PC-9 (cell line): Measurements from ENCODE around the gene CARS2. TPM values are rescaled to one million over a fixed set of nuclear protein-coding genes. Genes with fewer than 3 reads are reported as not detected.

Source experiments
- BruUV-seq: library from RNA; stranded (reverse); fragments of 400-500 nt; replicated peaks from 2 replicates; lab custom pipeline; 2021; lab: Mats Ljungman, UMichigan
- CTCF ChIA-PET: fragments of 300-600 bp; sonication (Branson Sonifier 250); formaldehyde crosslinking; loops from one replicate; lab custom pipeline; 2022; ENCODE audit warnings: antibody characterized with exemption; lab: Charles Lee
- POLR2A ChIA-PET: fragments of 300-600 bp; sonication (Branson Sonifier 250); formaldehyde crosslinking; loops from one replicate; lab custom pipeline; 2022; ENCODE audit warnings: antibody characterized with exemption; ENCODE audit not compliant: unreplicated experiment; lab: Charles Lee
- DNase-seq, 2 experiments: peaks; one replicate each; pipeline versions ENCODE4 v3.0.0 to v3.0.0-alpha.2; 2015 to 2022; ENCODE audit warnings: mixed read lengths in 1 of 2
- H2AFZ ChIP-seq: fragments of 200-600 bp; sonication (generic); 2 replicates; pipeline ENCODE4 v1.8.1; 2017; ENCODE audit warnings: antibody characterized with exemption
- H3F3A ChIP-seq: fragments of 200-600 bp; sonication (generic); 2 replicates; pipeline ENCODE4 v1.8.1; 2017; ENCODE audit warnings: antibody characterized with exemption, mild to moderate bottlenecking, low read depth; ENCODE audit not compliant: insufficient read depth
- H3K27ac ChIP-seq: fragments of 200-600 bp; sonication (generic); 2 replicates; pipeline ENCODE4 v1.6.1; 2016; ENCODE audit warnings: mixed run types
- H3K27me3 ChIP-seq: fragments of 200-600 bp; sonication (generic); 2 replicates; pipeline ENCODE4 v1.6.1; 2016; ENCODE audit warnings: low read depth, mixed run types; ENCODE audit not compliant: insufficient read depth
- H3K36me3 ChIP-seq: fragments of 200-600 bp; sonication (generic); 2 replicates; pipeline ENCODE4 v1.6.1; 2016; ENCODE audit warnings: low read depth, mixed run types
- H3K4me1 ChIP-seq: fragments of 200-600 bp; sonication (generic); replicated peaks from 2 replicates; pipeline ENCODE4 v1.6.1; 2016; ENCODE audit warnings: mixed run types; ENCODE audit not compliant: insufficient read depth
- H3K4me2 ChIP-seq: fragments of 200-600 bp; sonication (generic); 2 replicates; pipeline ENCODE4 v1.6.1; 2017; ENCODE audit warnings: mixed run types
- H3K4me3 ChIP-seq: fragments of 200-600 bp; sonication (generic); 2 replicates; pipeline ENCODE4 v1.6.1; 2016; ENCODE audit warnings: mixed run types
- H3K79me2 ChIP-seq: fragments of 200-600 bp; sonication (generic); 2 replicates; pipeline ENCODE4 v1.6.1; 2017; ENCODE audit warnings: low read depth, mixed run types
- H3K9me2 ChIP-seq: fragments of 200-600 bp; sonication (generic); 2 replicates; pipeline ENCODE4 v1.8.1; 2017; ENCODE audit warnings: mild to moderate bottlenecking; ENCODE audit not compliant: insufficient read depth
- H3K9me3 ChIP-seq: fragments of 200-600 bp; sonication (generic); 2 replicates; pipeline ENCODE4 v1.8.1; 2016; ENCODE audit warnings: low read depth; ENCODE audit not compliant: insufficient read depth
- H4K20me1 ChIP-seq: fragments of 200-600 bp; sonication (generic); 2 replicates; pipeline ENCODE4 v1.8.1; 2017; ENCODE audit not compliant: insufficient read depth
- CTCF ChIP-seq: fragments of 200-600 bp; sonication (generic); conservative IDR thresholded peaks from 2 replicates; pipeline ENCODE4 v1.6.1; 2017; ENCODE audit warnings: mixed run types, antibody characterized with exemption, mild to moderate bottlenecking, moderate library complexity
- EZH2 ChIP-seq: fragments of 200-600 bp; sonication (generic); IDR thresholded peaks from 2 replicates; pipeline ENCODE4 v1.8.0; 2017; ENCODE audit warnings: antibody characterized with exemption, low read depth
- intact Hi-C: fragments of 100-400 bp; cut with micrococcal nuclease; formaldehyde crosslinking; loops from one replicate; pipeline ENCODE4 v1.10.0; 2022; ENCODE audit not compliant: unreplicated experiment
- total RNA-seq: library from RNA; stranded (reverse); gene quantifications from 2 replicates; pipeline ENCODE4 v1.2.3, GENCODE V29; 2021

The CARS2 gene
- total RNA-seq, 1 experiment from 2014 or later = 67.0 TPM

GRCh38 chr13:110700641-110701040 lies 5.3 kb downstream of the CARS2 start:
- no peak for TF ChIP-seq CTCF
- TF ChIP-seq EZH2 = no peak
- Histone ChIP-seq H3K27me3 (no peaks in the 10 kb centered on the region), H3K36me3 (peaks cover 28% of the 10 kb centered on the region), H3F3A (peaks cover 14% of the 10 kb centered on the region), H3K4me3 (no peak overlapping the region), H3K9me2 (no peaks in the 10 kb centered on the region), H3K4me1 (peaks cover 22% of the 10 kb centered on the region), H2AFZ (no peak overlapping the region), H3K27ac (no peak overlapping the region), H4K20me1 (peaks cover 5% of the 10 kb centered on the region), H3K4me2 (no peak overlapping the region), H3K79me2 (peaks cover 39% of the 10 kb centered on the region), H3K9me3 (no peaks in the 10 kb centered on the region)
- ChIA-PET CTCF (no interaction called here), POLR2A (no interaction called here)
- intact Hi-C loops = no loop called here
- BruUV-seq = no TSS peak
- DNase-seq = no peak

GRCh38 chr13:110700186-110700585 lies 5.7 kb downstream of the CARS2 start:
- Histone ChIP-seq H3K9me3 (no peaks in the 10 kb centered on the region), H3K27ac (no peak overlapping the region), H3K27me3 (no peaks in the 10 kb centered on the region), H3K36me3 (peaks cover 28% of the 10 kb centered on the region), H3K9me2 (no peaks in the 10 kb centered on the region), H3F3A (peaks cover 11% of the 10 kb centered on the region), H2AFZ (no peak overlapping the region), H3K4me2 (no peak overlapping the region), H3K4me3 (no peak overlapping the region), H4K20me1 (peaks cover 5% of the 10 kb centered on the region), H3K4me1 (peaks cover 21% of the 10 kb centered on the region), H3K79me2 (peaks cover 34% of the 10 kb centered on the region)
- ChIA-PET CTCF (no interaction called here), POLR2A (no interaction called here)
- BruUV-seq = no TSS peak
- intact Hi-C loops = no loop called here
- DNase-seq = no peak
- TF ChIP-seq EZH2 = no peak
- TF ChIP-seq CTCF = no peak

GRCh38 chr13:110699148-110700145 lies 6.5 kb downstream of the CARS2 start:
- no TSS peak for BruUV-seq
- Histone ChIP-seq H2AFZ (no peak overlapping the region), H3K9me2 (no peaks in the 10 kb centered on the region), H3K36me3 (peaks cover 28% of the 10 kb centered on the region), H3K79me2 (peaks cover 30% of the 10 kb centered on the region), H3K4me2 (no peak overlapping the region), H3K27ac (no peak overlapping the region), H4K20me1 (peaks cover 5% of the 10 kb centered on the region), H3K4me1 (peaks cover 13% of the 10 kb centered on the region), H3K27me3 (no peaks in the 10 kb centered on the region), H3F3A (peaks cover 6% of the 10 kb centered on the region), H3K9me3 (no peaks in the 10 kb centered on the region), H3K4me3 (no peak overlapping the region)
- ChIA-PET CTCF (no interaction called here), POLR2A (no interaction called here)
- no peak for DNase-seq
- intact Hi-C loops = no loop called here
- TF ChIP-seq CTCF (no peak), EZH2 (no peak)
